ENCODE results near the gene BACE1. TPM values are rescaled to one million over a fixed set of nuclear protein-coding genes. Genes with fewer than 3 reads are reported as not detected.

BACE1 gene
- total and polyA plus RNA-seq, 2 of the 13 experiments (the other 11 are each of a cell fraction or from before 2014, with no cell fraction given), result 7.5 to 17.9 TPM

GRCh38 chr11:117327567-117328374 is 11.7 kb upstream of the BACE1 start, which contains the start of gene CEP164 (continued):
- TF ChIP-seq MTF1 (CRISPR knock-in tag; IDR thresholded peaks at IDR 0.05) (no peak), POGZ (CRISPR knock-in tag; IDR thresholded peaks at IDR 0.05) (peak; percentile 40; the same call in 1 of the 2 replicates), RFX3 (CRISPR knock-in tag; IDR thresholded peaks at IDR 0.05) (peak; percentile 89), GABPA (IDR thresholded peaks at IDR 0.05; ENCODE audit: low read depth, low read length) (peak; percentile 76), GABPA (CRISPR knock-in tag; IDR thresholded peaks at IDR 0.05; ENCODE audit: low read depth) (peak; percentile 93), ZFP36 (IDR thresholded peaks at IDR 0.05; ENCODE audit: borderline replicate concordance, low read depth, low read length, partially characterized antibody) (no peak), THAP11 (CRISPR knock-in tag; IDR thresholded peaks at IDR 0.05) (peak; percentile 96), RBAK (CRISPR knock-in tag; IDR thresholded peaks at IDR 0.05) (no peak), ZNF879 (CRISPR knock-in tag; IDR thresholded peaks at IDR 0.05) (no peak), ZNF576 (CRISPR knock-in tag; IDR thresholded peaks at IDR 0.05) (no peak), SALL1 (CRISPR knock-in tag; IDR thresholded peaks at IDR 0.05) (peak; percentile 25), XRCC5 (optimal IDR thresholded peaks at IDR 0.05; ENCODE audit: low read length) (peak; percentile 50), ZNF567 (CRISPR knock-in tag; IDR thresholded peaks at IDR 0.05; ENCODE audit: borderline replicate concordance) (0 out of 2 replicates have a peak, but pooled peaks have one; percentile 14), KDM4B (CRISPR knock-in tag; IDR thresholded peaks at IDR 0.05) (no peak), ZNF768 (CRISPR knock-in tag; IDR thresholded peaks at IDR 0.05) (peak; percentile 34; the same call in 1 of the 2 replicates), TSC22D2 (CRISPR knock-in tag; IDR thresholded peaks at IDR 0.05; ENCODE audit: borderline replicate concordance) (no peak), THRA (CRISPR knock-in tag; IDR thresholded peaks at IDR 0.05; ENCODE audit: borderline replicate concordance) (no peak), TBX3 (IDR thresholded peaks at IDR 0.05; ENCODE audit: borderline replicate concordance) (peak; percentile 16; the same call in 1 of the 2 replicates), RBFOX2 (IDR thresholded peaks at IDR 0.05; ENCODE audit: low read depth, low read length) (peak; percentile 78), ZNF543 (CRISPR knock-in tag; IDR thresholded peaks at IDR 0.05) (peak; percentile 53), RARA (CRISPR knock-in tag; IDR thresholded peaks at IDR 0.05) (no peak), ZSCAN31 (CRISPR knock-in tag; IDR thresholded peaks at IDR 0.05; ENCODE audit: low read depth) (peak; percentile 80), ZC3H13 (CRISPR knock-in tag; IDR thresholded peaks at IDR 0.05) (0 out of 2 replicates have a peak, but pooled peaks have one; percentile 37), POLR2G (IDR thresholded peaks at IDR 0.05; ENCODE audit: low read depth, low read length) (peak; percentile 83), MED13 (CRISPR knock-in tag; IDR thresholded peaks at IDR 0.05) (peak; percentile 26; the same call in 1 of the 2 replicates), ZBTB2 (CRISPR knock-in tag; IDR thresholded peaks at IDR 0.05; ENCODE audit: low read depth) (peak; percentile 46; the same call in 1 of the 2 replicates), IKZF4 (CRISPR knock-in tag; IDR thresholded peaks at IDR 0.05; ENCODE audit: borderline replicate concordance, low read depth, not compliant biosample characterization) (peak; percentile 76)
